NCI-H146 treated with DMSO at 0.1 percent for 48 hours (cell line): Measurements from ENCODE around the gene HOMEZ.
"Not testable (repeated sequence)": the region's sequence is repeated elsewhere in the genome, so short reads cannot be mapped to it uniquely, and the experiment has no call there.

Experiments
- DNase-seq: peaks from one replicate; lab custom pipeline; 2025; ENCODE audit not compliant: unreplicated experiment; lab: John Stamatoyannopoulos, UW

Gene HOMEZ

DNA sequence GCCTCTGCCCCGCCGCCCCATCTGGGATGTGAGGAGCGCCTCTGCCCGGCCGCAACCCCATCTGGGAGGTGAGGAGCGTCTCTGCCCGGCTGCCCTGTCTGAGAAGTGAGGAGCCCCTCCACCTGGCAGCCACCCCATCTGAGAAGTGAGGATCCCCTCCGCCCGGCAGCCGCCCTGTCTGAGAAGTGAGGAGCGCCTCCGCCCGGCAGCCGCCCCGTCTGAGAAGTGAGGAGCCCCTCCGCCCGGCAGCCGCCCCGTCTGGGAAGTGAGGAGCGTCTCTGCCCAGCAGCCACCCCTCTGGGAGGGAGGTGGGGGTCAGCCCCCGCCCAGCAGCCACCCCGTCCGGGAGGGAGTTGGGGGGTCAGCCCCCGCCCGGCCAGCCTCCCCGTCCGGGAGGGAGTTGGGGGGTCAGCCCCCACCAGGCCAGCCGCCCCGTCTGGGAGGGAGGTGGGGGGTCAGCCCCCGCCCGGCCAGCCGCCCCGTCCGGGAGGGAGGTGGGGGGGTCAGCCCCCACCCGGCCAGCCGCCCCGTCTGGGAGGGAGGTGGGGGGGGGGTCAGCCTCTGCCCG lies 53.6 kb downstream of the HOMEZ start:
- DNase-seq, result not testable (repeated sequence)

DNA sequence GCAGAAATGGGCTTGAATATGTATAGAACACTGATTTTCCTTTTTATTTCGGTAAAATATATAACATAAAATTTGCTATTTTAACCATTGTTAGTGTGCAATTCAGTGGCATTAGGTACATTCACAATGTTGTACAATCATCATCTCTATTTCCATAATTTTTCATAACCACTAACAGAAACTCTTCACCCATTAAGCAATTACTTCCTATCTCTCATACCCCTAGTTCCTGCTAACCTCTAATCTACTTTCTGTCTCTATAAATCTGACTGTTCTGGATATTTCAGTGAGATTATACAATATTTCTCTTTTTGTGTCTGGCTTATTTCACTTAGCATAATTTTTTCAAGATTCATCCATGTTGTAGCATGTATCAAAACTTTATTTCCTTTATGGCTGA lies 57.1 kb downstream of the HOMEZ start:
- no peak for DNase-seq

DNA sequence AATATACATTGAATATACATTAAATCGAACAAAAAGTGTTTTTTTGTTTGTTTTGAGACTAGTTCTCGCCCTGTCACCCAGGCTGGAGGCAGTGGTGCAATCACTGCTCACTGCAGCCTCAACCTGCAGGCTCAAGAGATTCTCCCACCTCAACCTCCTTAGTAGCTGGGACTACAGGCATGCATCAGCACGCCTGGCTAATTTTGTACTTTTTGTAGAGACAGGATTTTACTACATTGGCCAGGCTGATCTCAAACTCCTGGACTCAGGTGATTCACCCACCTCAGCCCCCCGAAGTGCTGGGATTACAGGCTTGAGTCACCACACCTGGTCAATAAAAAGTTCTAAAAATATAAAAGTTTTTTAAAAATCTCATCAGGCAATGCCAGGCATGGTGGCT lies 58.4 kb downstream of the HOMEZ start:
- DNase-seq, result no peak

DNA sequence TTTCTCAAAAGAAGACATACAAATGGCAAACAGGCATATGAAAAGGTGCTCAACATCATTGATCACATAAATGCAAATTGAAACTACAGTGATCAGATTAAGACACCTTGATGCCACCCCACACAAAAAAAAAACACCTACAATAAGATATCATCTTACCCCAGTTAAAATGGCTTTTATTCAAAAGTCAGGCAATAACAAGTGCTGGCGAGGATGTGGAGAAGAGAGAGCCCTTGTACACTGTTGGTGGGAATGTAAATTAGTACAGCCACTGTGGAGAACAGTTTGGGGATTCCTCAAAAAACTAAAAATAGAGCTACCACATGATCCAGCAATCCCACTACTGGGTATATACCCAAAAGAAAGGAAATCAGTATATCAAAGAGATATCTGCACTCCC lies 61.0 kb downstream of the HOMEZ start:
- DNase-seq, result not testable (repeated sequence)
